IMR-90 (cell line): ENCODE measurements around the gene CTBP2. TPM values are rescaled to one million over a fixed set of nuclear protein-coding genes. Genes with fewer than 3 reads are reported as not detected.

Experiments
- ATAC-seq: fragments of 200-7000 bp; cut with Tn5 transposase; 2 replicates; pipeline ENCODE4 v1.9.1; 2020; ENCODE audit warnings: low read depth, mild to moderate bottlenecking, moderate library complexity
- BruUV-seq: library from RNA; stranded (reverse); fragments of 400-500 nt; replicated peaks from 2 replicates; lab custom pipeline; 2021; lab: Mats Ljungman, UMichigan
- CTCF ChIA-PET: fragments of 300-600 bp; formaldehyde crosslinking; extraction: SDS; loops from one replicate; lab custom pipeline; 2021; ENCODE audit warnings: antibody characterized with exemption; lab: Yijun Ruan, JAX
- POLR2A ChIA-PET: fragments of 300-600 bp; sonication (Branson Sonifier 250); formaldehyde crosslinking; loops from one replicate; lab custom pipeline; 2022; ENCODE audit warnings: antibody characterized with exemption; ENCODE audit not compliant: unreplicated experiment; lab: Charles Lee
- DNase-seq: peaks from one replicate; pipeline ENCODE4 v3.0.0; 2013
- H2AFZ ChIP-seq: replicated peaks from 2 replicates; pipeline ENCODE3; 2013; ENCODE audit warnings: low read length, mild to moderate bottlenecking; ENCODE audit not compliant: poor library complexity
- H2AK5ac ChIP-seq: 2 replicates; pipeline ENCODE4 v1.6.1; 2013; ENCODE audit warnings: low read depth, low read length, inconsistent platforms
- H2AK9ac ChIP-seq: replicated peaks from 2 replicates; pipeline ENCODE3; 2013; ENCODE audit warnings: mild to moderate bottlenecking, low read depth, low read length, moderate library complexity; ENCODE audit not compliant: poor library complexity
- H2BK120ac ChIP-seq: 2 replicates; pipeline ENCODE4 v1.6.1; 2013; ENCODE audit warnings: low read depth, low read length, inconsistent platforms
- H2BK15ac ChIP-seq: 3 replicates; pipeline ENCODE4 v1.6.1; 2013; ENCODE audit warnings: low read depth, low read length, inconsistent platforms
- H2BK20ac ChIP-seq: 2 replicates; pipeline ENCODE4 v1.6.1; 2013; ENCODE audit warnings: low read depth, mild to moderate bottlenecking, inconsistent platforms, low read length, moderate library complexity
- H2BK5ac ChIP-seq: 2 replicates; pipeline ENCODE4 v1.6.1; 2013; ENCODE audit warnings: mild to moderate bottlenecking, low read depth, low read length, inconsistent platforms; ENCODE audit not compliant: poor library complexity, severe bottlenecking
- H3K14ac ChIP-seq: replicated peaks from 2 replicates; pipeline ENCODE4 v1.6.1; 2013; ENCODE audit warnings: low read depth, low read length, inconsistent platforms
- H3K18ac ChIP-seq: 2 replicates; pipeline ENCODE4 v1.6.1; 2013; ENCODE audit warnings: low read depth, low read length, control low read depth
- H3K23ac ChIP-seq: 2 replicates; pipeline ENCODE4 v1.6.1; 2013; ENCODE audit warnings: low read depth, low read length, inconsistent platforms
- H3K27ac ChIP-seq: 2 replicates; pipeline ENCODE4 v1.5.1; 2013; ENCODE audit warnings: mild to moderate bottlenecking, control low read depth, low read length; ENCODE audit not compliant: insufficient read depth
- H3K27me3 ChIP-seq: 2 replicates; pipeline ENCODE4 v1.6.1; 2013; ENCODE audit warnings: low read length; ENCODE audit not compliant: control insufficient read depth, insufficient read depth
- H3K36me3 ChIP-seq: 2 replicates; pipeline ENCODE4 v1.6.1; 2013; ENCODE audit warnings: low read length, mixed read lengths; ENCODE audit not compliant: control insufficient read depth, insufficient read depth
- H3K4ac ChIP-seq: 2 replicates; pipeline ENCODE4 v1.6.1; 2013; ENCODE audit warnings: low read depth, low read length, inconsistent platforms
- H3K4me1 ChIP-seq: 2 replicates; pipeline ENCODE4 v1.6.1; 2013; ENCODE audit warnings: low read length, mixed read lengths; ENCODE audit not compliant: control insufficient read depth, insufficient read depth
- H3K4me2 ChIP-seq: 2 replicates; pipeline ENCODE4 v1.6.1; 2013; ENCODE audit warnings: low read depth, mild to moderate bottlenecking, control low read depth, low read length, moderate library complexity
- H3K4me3 ChIP-seq: 2 replicates; pipeline ENCODE4 v1.5.1; 2013; ENCODE audit warnings: low read depth, mild to moderate bottlenecking, control low read depth, low read length, moderate library complexity; ENCODE audit not compliant: insufficient read depth
- H3K56ac ChIP-seq: 2 replicates; pipeline ENCODE4 v1.6.1; 2013; ENCODE audit warnings: low read length, inconsistent platforms; ENCODE audit not compliant: insufficient read depth; ENCODE audit errors: extremely low read depth
- H3K79me1 ChIP-seq, 2 experiments: 2 replicates each; pipeline ENCODE4 v1.6.1; 2013; ENCODE audit warnings: low read length in 2 of 2, inconsistent platforms in 1 of 2, low read depth in 1 of 2
- H3K9ac ChIP-seq: 2 replicates; pipeline ENCODE4 v1.6.1; 2013; ENCODE audit warnings: low read depth, low read length, control low read depth
- H3K9me1 ChIP-seq: 2 replicates; pipeline ENCODE4 v1.6.1; 2013; ENCODE audit warnings: low read length, inconsistent platforms; ENCODE audit not compliant: insufficient read depth
- H3K9me3 ChIP-seq: 2 replicates; pipeline ENCODE4 v1.6.1; 2013; ENCODE audit warnings: low read length; ENCODE audit not compliant: control insufficient read depth, insufficient read depth
- H4K20me1 ChIP-seq: 2 replicates; pipeline ENCODE4 v1.6.1; 2013; ENCODE audit warnings: low read length, inconsistent platforms; ENCODE audit not compliant: insufficient read depth
- H4K5ac ChIP-seq: 2 replicates; pipeline ENCODE4 v1.6.1; 2013; ENCODE audit warnings: mild to moderate bottlenecking, low read depth, low read length, control low read depth
- H4K8ac ChIP-seq, 2 experiments: 2 replicates each; pipeline ENCODE4 v1.6.1; 2013; ENCODE audit warnings: low read depth in 2 of 2, low read length in 2 of 2, control low read depth in 1 of 2, inconsistent platforms in 1 of 2
- H4K91ac ChIP-seq: 2 replicates; pipeline ENCODE4 v1.6.1; 2013; ENCODE audit warnings: low read depth, low read length, inconsistent platforms; ENCODE audit not compliant: insufficient read depth
- CEBPB ChIP-seq: IDR thresholded peaks from 2 replicates; pipeline ENCODE4 v1.6.1; 2012; ENCODE audit warnings: low read depth, low read length, improper control_type of control experiment
- CHD1 ChIP-seq: IDR thresholded peaks from 2 replicates; pipeline ENCODE4 v1.6.1; 2012; ENCODE audit warnings: low read depth, low read length, improper control_type of control experiment
- ELK1 ChIP-seq: fragments of 150-350 bp; IDR thresholded peaks from 2 replicates; pipeline ENCODE4 v1.6.1; 2016; ENCODE audit warnings: low read depth, mild to moderate bottlenecking, low read length, moderate library complexity, borderline replicate concordance
- FOS ChIP-seq: fragments of 150-350 bp; IDR thresholded peaks from 2 replicates; pipeline ENCODE4 v1.6.1; 2016; ENCODE audit warnings: low read depth, low read length
- MAFK ChIP-seq: IDR thresholded peaks from 2 replicates; pipeline ENCODE4 v1.6.1; 2012; ENCODE audit warnings: low read depth, low read length, improper control_type of control experiment
- MAZ ChIP-seq: IDR thresholded peaks from 2 replicates; pipeline ENCODE4 v1.6.1; 2012; ENCODE audit warnings: low read depth, mild to moderate bottlenecking, low read length, improper control_type of control experiment, moderate library complexity, borderline replicate concordance
- NFE2L2 ChIP-seq: fragments of 150-350 bp; IDR thresholded peaks from 2 replicates; pipeline ENCODE4 v1.6.1; 2016; ENCODE audit warnings: low read depth, mild to moderate bottlenecking, low read length
- POLR2A ChIP-seq: IDR thresholded peaks from 2 replicates; pipeline ENCODE4 v1.6.1; 2012; ENCODE audit warnings: mild to moderate bottlenecking, low read depth, low read length
- SMC3 ChIP-seq: fragments of 150-350 bp; IDR thresholded peaks from 2 replicates; pipeline ENCODE4 v1.6.1; 2016; ENCODE audit warnings: low read depth, mild to moderate bottlenecking, antibody characterized with exemption, low read length, moderate library complexity
- WGBS, 2 experiments: methylation state at CpG; one replicate each; pipeline versions ENCODE4 v1.1.5 to v1.1.7; 2013; ENCODE audit warnings: missing lambda C conversion rate in 2 of 2; ENCODE audit not compliant: insufficient read length in 1 of 2; ENCODE audit errors: extremely low coverage in 2 of 2; 5-methylcytosine and 5-hydroxymethylcytosine counted together
- dilution Hi-C: fragments of 300-500 bp; cut with HindIII; formaldehyde crosslinking; loops from one replicate; pipeline ENCODE4 v1.14.3; 2018; ENCODE audit warnings: low sequenced_read_pairs; ENCODE audit not compliant: unreplicated experiment
- in situ Hi-C: fragments of 300-500 bp; cut with MboI; formaldehyde crosslinking; loops from 3 replicates; pipeline ENCODE4 v1.14.3; 2019; ENCODE audit warnings: low sequenced_read_pairs, inconsistent platforms, mixed read lengths
- intact Hi-C: fragments of 100-400 bp; cut with micrococcal nuclease; formaldehyde crosslinking; loops from 2 replicates; pipeline ENCODE4 v1.10.0; 2022
- polyA plus RNA-seq, 3 experiments: library from polyadenylated mRNA; depleted of rRNA; stranded (reverse); fragments of >200 nt; gene quantifications; 2 replicates each; pipeline ENCODE4 v1.2.3, GENCODE V29; 2012; ENCODE audit warnings: low replicate concordance in 1 of 3
- total RNA-seq: library from RNA; depleted of rRNA; stranded (reverse); fragments of >200 nt; gene quantifications from 2 replicates; pipeline ENCODE4 v1.2.3, GENCODE V29; 2012

The CTBP2 gene
- total and polyA plus RNA-seq, 2 of the 4 experiments (the other 2 are of a cell fraction), result 81.0 to 86.6 TPM

- Histone ChIP-seq H2BK20ac (no peak overlapping the region), H3K4ac (no peak overlapping the region), H3K56ac (no peak overlapping the region), H3K4me2 (no peak overlapping the region), H2BK15ac (no peak overlapping the region), H3K9me3 (no peaks in the 10 kb centered on the region), H2AFZ (no peak overlapping the region), H4K20me1 (peaks cover 86% of the 10 kb centered on the region), H2AK5ac (peak overlapping the region; percentile 57; the same call in 1 of the 2 replicates), H3K4me1 (peaks cover 13% of the 10 kb centered on the region), H4K91ac (no peak overlapping the region), H3K14ac (no peak overlapping the region), H3K27ac (no peak overlapping the region), H4K5ac (no peak overlapping the region), H2AK9ac (no peak overlapping the region), H4K8ac (no peak overlapping the region), H3K9me1 (peaks cover 17% of the 10 kb centered on the region), H3K27me3 (no peaks in the 10 kb centered on the region), H3K9ac (no peak overlapping the region), H2BK120ac (no peak overlapping the region), H3K18ac (no peak overlapping the region), H3K23ac (no peak overlapping the region), H3K79me1 (peaks cover 45 to 72% of the 10 kb centered on the region in 2 experiments), H3K4me3 (no peak overlapping the region), H2BK5ac (no peak overlapping the region), H3K36me3 (peaks cover 17% of the 10 kb centered on the region)
- ATAC-seq (no peak), DNase-seq (no peak)
- ChIA-PET CTCF (no interaction called here), POLR2A (no interaction called here)
- no TSS peak for BruUV-seq
- TF ChIP-seq ELK1 (no peak), CEBPB (no peak), CHD1 (no peak), MAZ (no peak), NFE2L2 (no peak), POLR2A (no peak), MAFK (no peak), FOS (no peak), SMC3 (no peak)
- dilution Hi-C loops (no loop called here), intact Hi-C loops (loop anchor here (5.0 kb wide), 2 partner anchors 47 to 172 kb away; partner anchors contain the start of gene EEF1AKMT2), in situ Hi-C loops (no loop called here)
- WGBS, 2 experiments, result 100% methylated on average over 1 of the region's 7 CpGs; no CpG with 5 or more reads in 1 of the 2 experiments
Observed at GRCh38 chr10:124963866-124964720, 196.3 kb downstream of the CTBP2 start.
